ENCODE measurements around the gene ERH.
A peak's percentile ranks its signal among the peaks of the same experiment; 100 is the strongest.

Gene ERH

GRCh38 chr14:69355607-69356281 lies 42.4 kb downstream of the ERH start:
- no peak for DNase-seq (ENCODE audit: low read depth)

GRCh38 chr14:69355154-69355597 lies 42.9 kb downstream of the ERH start:
- no peak for DNase-seq (ENCODE audit: low read depth)

GRCh38 chr14:69354383-69355153 lies 43.5 kb downstream of the ERH start:
- DNase-seq (ENCODE audit: low read depth) = peak; percentile 8

GRCh38 chr14:69353168-69353567 lies 44.9 kb downstream of the ERH start:
- DNase-seq (ENCODE audit: low read depth) = no peak

- DNase-seq (ENCODE audit: low read depth) = no peak
These were observed 46.2 kb downstream of the ERH start for GRCh38 chr14:69351911-69352310.

GRCh38 chr14:69351385-69351784 lies 46.7 kb downstream of the ERH start:
- no peak for DNase-seq (ENCODE audit: low read depth)

- DNase-seq (ENCODE audit: low read depth) = no peak
These were observed 47.2 kb downstream of the ERH start for GRCh38 chr14:69350892-69351291.

GRCh38 chr14:69349091-69349777 lies 48.9 kb downstream of the ERH start:
- DNase-seq (ENCODE audit: low read depth) = no peak

GRCh38 chr14:69346710-69347109 lies 51.4 kb downstream of the ERH start:
- no peak for DNase-seq (ENCODE audit: low read depth)

- DNase-seq (ENCODE audit: low read depth) = no peak
These were observed 52.7 kb downstream of the ERH start for GRCh38 chr14:69345402-69345801.

- DNase-seq (ENCODE audit: low read depth) = no peak
These were observed 53.9 kb downstream of the ERH start for GRCh38 chr14:69344171-69344570.

GRCh38 chr14:69342928-69343525 lies 55.1 kb downstream of the ERH start:
- no peak for DNase-seq (ENCODE audit: low read depth)

- no peak for DNase-seq (ENCODE audit: low read depth)
These were observed 58.7 kb downstream of the ERH start for GRCh38 chr14:69339426-69339825.

GRCh38 chr14:69337984-69338383 lies 60.1 kb downstream of the ERH start:
- DNase-seq (ENCODE audit: low read depth) = no peak

- no peak for DNase-seq (ENCODE audit: low read depth)
These were observed 62.7 kb downstream of the ERH start for GRCh38 chr14:69335371-69335771.

GRCh38 chr14:69334576-69334975 lies 63.5 kb downstream of the ERH start:
- no peak for DNase-seq (ENCODE audit: low read depth)

GRCh38 chr14:69333791-69334337 lies 64.2 kb downstream of the ERH start:
- DNase-seq (ENCODE audit: low read depth) = no peak

GRCh38 chr14:69332782-69333395 lies 65.2 kb downstream of the ERH start:
- DNase-seq (ENCODE audit: low read depth) = no peak

- no peak for DNase-seq (ENCODE audit: low read depth)
These were observed 66.9 kb downstream of the ERH start for GRCh38 chr14:69331206-69331605.

Data from stimulated activated CD8-positive, alpha-beta memory T cell treated with anti-CD3 and anti-CD28 coated beads, Interleukin-12 subunit alpha, Interleukin-12 subunit beta, amount 100 ng/mL, for 4 hours (primary cell).